ENCODE data around the gene SLC9B1.
"Not testable (repeated sequence)": the region's sequence is repeated elsewhere in the genome, so short reads cannot be mapped to it uniquely, and the experiment has no call there.

The SLC9B1 gene

GRCh38 chr4:102871772-102872171 is 147.7 kb downstream of the SLC9B1 start:
- no peak for FAIRE-seq

- no peak for FAIRE-seq
These were observed 149.8 kb downstream of the SLC9B1 start for GRCh38 chr4:102869569-102870197.

- no peak for FAIRE-seq
These were observed 150.5 kb downstream of the SLC9B1 start, which contains the start of gene CISD2 for GRCh38 chr4:102868781-102869568. TSS of gene CISD2 (plus strand) at chr4:102868992. CDS start at chr4:102869085, 93 bp downstream.

GRCh38 chr4:102868153-102868780 is 151.2 kb downstream of the SLC9B1 start:
- FAIRE-seq: no peak

GRCh38 chr4:102867278-102868152 is 152.0 kb downstream of the SLC9B1 start:
- FAIRE-seq: no peak

- FAIRE-seq: not testable (repeated sequence)
These were observed 154.2 kb downstream of the SLC9B1 start for GRCh38 chr4:102865327-102865726.

- FAIRE-seq: no peak
These were observed 156.8 kb downstream of the SLC9B1 start for GRCh38 chr4:102862747-102863146.

GRCh38 chr4:102862016-102862415 is 157.5 kb downstream of the SLC9B1 start:
- FAIRE-seq: peak; percentile 74

- no peak for FAIRE-seq
These were observed 158.7 kb downstream of the SLC9B1 start for GRCh38 chr4:102860611-102861324.

- FAIRE-seq: no peak
These were observed 160.6 kb downstream of the SLC9B1 start for GRCh38 chr4:102858828-102859464.

Measured in A204.1 (cell line).